ENCODE data around the gene MEGF6.

Gene MEGF6

GRCh38 chr1:3440711-3441409, 170.4 kb downstream of the MEGF6 start:
- Mint-ChIP-seq H3K27me3 (peaks cover 20 to 24% of the 10 kb centered on the region in 2 donors), H3K36me3 (no peaks in the 10 kb centered on the region), H3K9me3 (no peaks in the 10 kb centered on the region), H3K27ac (no peak overlapping the region), H3K4me3 (no peak overlapping the region), H3K4me1 (no peaks in the 10 kb centered on the region)
- no peak for ATAC-seq (replicated peaks)
- no peak for DNase-seq

DNA sequence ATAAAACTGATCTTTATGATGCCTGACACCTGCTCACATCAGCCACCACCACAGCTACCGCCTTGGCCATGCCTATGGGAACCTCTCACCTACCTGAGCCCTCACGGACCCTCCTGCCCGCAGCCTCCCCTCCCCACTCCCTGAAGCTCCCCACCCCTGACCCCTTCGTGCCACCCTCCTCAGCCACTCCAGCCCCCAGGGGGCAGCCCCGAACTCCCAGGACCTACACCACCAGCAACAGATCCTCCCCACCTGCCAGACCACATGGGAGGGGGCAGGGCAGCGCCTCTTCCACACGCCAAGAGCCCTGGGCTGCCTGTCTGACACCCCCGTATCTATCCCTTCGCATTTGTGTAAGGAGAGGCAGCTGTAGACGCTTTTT, 171.0 kb downstream of the MEGF6 start:
- ATAC-seq (replicated peaks): no peak
- DNase-seq: no peak
- Mint-ChIP-seq H3K27me3 (peaks cover 20 to 24% of the 10 kb centered on the region in 2 donors), H3K36me3 (no peaks in the 10 kb centered on the region), H3K4me3 (no peak overlapping the region), H3K4me1 (no peaks in the 10 kb centered on the region), H3K27ac (no peak overlapping the region), H3K9me3 (no peaks in the 10 kb centered on the region)
